CD1c-positive myeloid dendritic cell (primary cell): ENCODE data around the gene XIAP.
A peak's percentile ranks its signal among the peaks of the same experiment; 100 is the strongest.
"Not testable (repeated sequence)": the region's sequence is repeated elsewhere in the genome, so short reads cannot be mapped to it uniquely, and the experiment has no call there.

Experiments
- DNase-seq: peaks from one replicate; pipeline ENCODE4 v3.0.0-alpha.2; 2016; ENCODE audit errors: extremely low spot score

XIAP gene

GRCh38 chrX:123876177-123876576 is 16.3 kb downstream of the XIAP start:
- no peak for DNase-seq

- no peak for DNase-seq
These were observed 17.0 kb downstream of the XIAP start for GRCh38 chrX:123876844-123877243.

DNA sequence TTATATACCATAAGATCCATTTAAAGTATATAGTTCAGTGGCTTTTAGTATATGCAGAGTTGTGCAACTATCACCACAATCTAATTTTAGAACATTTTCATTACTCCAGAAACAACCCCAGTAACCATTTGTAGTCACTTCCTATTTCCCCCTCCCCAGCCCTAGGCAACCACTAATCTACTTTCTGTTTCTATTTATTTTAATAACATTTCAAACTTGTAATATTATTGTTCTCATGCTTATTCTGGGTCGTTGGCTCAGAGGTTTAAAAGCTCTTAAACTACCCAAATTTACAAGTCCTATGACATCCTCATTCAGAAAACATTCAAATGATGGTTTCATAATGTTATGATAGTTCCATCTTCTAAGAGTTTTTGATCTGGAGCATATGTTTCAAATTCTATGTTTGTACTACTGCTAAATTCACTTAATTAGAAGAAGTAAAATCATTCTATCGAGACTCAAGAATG is 18.4 kb downstream of the XIAP start:
- DNase-seq: peak; percentile 68

- DNase-seq: no peak
These were observed 21.5 kb downstream of the XIAP start for GRCh38 chrX:123881330-123881729.

GRCh38 chrX:123882391-123882790 is 22.5 kb downstream of the XIAP start:
- DNase-seq: no peak

DNA sequence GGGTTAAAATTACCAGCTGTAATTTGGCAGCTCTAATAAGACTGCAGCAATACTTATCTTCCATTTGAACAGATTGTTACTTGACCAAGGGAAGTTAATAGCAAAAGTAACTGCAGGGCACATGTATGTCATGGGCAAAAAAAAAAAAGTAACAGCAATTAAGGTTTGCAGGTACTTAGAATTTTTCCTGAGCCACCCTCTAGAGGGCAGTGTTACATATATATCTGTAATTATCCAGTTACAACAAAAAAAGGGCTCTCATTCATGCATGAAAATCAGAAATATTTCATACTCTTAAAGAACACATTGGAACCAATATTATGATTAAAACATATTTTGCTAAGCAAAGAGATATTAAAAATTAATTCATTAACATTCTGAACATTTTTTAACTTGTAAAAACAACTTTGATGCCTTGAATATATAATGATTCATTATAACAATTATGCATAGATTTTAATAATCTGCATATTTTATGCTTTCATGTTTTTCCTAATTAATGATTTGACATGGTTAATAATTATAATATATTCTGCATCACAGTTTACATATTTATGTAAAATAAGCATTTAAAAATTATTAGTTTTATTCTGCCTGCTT is 25.1 kb downstream of the XIAP start:
- DNase-seq: peak; percentile 52

- no peak for DNase-seq
These were observed 39.8 kb downstream of the XIAP start for GRCh38 chrX:123899701-123900100.

- not testable (repeated sequence) for DNase-seq
These were observed 43.4 kb downstream of the XIAP start for GRCh38 chrX:123903261-123903660.

GRCh38 chrX:123905332-123905731 is 45.5 kb downstream of the XIAP start:
- no peak for DNase-seq

GRCh38 chrX:123906557-123907316 is 46.9 kb downstream of the XIAP start:
- DNase-seq: no peak

DNA sequence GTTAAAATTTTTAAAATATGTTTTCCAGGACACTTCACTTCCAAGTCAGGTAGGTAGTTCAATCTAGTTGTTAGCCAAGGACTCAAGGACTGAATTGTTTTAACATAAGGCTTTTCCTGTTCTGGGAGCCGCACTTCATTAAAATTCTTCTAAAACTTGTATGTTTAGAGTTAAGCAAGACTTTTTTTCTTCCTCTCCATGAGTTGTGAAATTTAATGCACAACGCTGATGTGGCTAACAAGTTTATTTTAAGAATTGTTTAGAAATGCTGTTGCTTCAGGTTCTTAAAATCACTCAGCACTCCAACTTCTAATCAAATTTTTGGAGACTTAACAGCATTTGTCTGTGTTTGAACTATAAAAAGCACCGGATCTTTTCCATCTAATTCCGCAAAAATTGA is 49.7 kb downstream of the XIAP start:
- DNase-seq: peak; percentile 44

DNA sequence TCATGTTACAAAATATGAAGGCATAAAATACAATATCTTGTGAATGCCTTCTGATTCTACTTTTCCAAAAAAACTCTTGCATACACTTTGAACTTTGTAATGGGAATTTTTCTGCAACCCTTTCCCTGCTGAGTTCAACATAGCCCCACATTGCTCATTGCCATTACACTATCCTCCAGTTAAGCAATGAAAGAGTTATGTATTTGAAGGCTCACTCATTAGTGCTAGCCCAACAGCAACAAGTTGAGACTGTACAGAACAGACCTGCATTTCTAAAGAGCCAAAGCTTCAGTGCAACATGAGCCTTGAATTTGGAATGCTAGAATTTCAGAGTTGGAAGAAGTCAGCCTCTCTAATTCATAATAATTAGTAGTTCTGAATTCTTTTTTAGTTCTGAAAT is 57.2 kb downstream of the XIAP start:
- DNase-seq: no peak

GRCh38 chrX:123918106-123918721 is 58.4 kb downstream of the XIAP start:
- DNase-seq: no peak

DNA sequence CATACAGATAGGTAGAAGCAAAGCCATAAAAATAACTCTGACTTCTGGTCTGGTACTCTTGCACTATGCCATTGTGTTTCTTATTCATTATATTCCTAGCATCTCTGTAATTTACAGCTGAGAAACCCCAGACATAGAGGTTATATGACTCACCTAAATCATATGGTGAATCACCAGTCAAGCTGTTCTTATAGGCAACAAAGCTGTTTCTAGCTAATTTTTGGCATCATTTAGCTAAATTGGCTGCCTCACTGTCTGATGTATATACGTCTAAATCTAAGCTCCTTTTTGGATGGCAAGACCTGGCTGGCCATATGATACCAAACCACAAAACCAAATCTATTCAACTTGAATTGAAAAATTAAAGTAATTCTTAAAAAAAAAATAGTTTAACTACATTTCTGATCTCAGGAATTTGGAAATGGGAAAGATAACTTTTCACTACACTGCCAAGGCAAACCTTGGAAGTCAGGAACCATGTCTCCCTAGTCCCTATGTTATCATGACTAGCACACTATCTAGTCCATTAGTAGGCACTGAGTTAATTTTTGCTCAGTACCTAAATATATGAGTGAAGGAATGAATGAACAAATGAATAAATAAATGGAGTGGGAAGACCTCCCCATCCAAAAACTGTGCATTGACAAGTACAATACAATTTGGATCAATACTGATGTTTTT is 60.4 kb downstream of the XIAP start:
- no peak for DNase-seq

GRCh38 chrX:123923211-123923610 is 63.4 kb downstream of the XIAP start:
- no peak for DNase-seq

- DNase-seq: no peak
These were observed 64.3 kb downstream of the XIAP start for GRCh38 chrX:123924186-123924585.

DNA sequence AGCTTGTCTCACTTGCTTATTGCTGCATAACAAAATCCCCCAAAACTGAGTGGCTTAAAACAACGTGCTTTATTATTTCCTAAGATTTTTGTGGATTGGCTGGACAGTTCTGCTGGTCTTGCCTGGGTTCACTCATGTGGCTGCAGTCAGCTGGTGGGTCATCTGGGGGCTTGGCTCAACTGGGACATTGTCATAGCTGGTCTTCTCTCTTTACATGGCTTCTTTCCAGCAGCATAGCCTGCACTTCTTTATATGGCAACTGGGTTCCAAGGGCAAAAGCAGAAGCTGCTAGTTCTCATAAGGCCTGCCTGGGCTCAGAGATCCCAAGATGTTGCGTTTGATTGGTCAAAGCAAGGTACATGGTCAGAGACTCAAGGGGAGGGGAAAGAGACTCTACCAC is 68.0 kb downstream of the XIAP start:
- DNase-seq: peak; percentile 5

DNA sequence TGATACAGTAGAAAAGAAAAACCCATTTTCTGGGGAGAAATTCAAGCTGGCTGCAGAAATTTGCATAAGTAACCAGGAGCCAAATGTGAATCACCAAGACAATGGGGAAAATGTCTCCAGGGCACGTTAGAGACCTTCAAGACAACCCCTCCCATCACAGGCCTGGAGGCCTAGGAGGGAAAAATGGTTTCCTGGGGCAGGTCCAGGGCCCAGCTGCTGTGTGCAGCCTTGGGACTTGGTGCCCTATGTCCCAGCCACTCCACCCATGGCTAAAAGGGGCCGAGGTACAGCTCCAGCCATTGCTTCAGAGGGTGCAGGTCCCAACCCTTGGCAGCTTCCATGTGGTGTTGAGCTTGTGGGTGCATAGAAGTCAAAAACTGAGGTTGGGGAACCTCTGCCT is 72.2 kb downstream of the XIAP start:
- DNase-seq: not testable (repeated sequence)

DNA sequence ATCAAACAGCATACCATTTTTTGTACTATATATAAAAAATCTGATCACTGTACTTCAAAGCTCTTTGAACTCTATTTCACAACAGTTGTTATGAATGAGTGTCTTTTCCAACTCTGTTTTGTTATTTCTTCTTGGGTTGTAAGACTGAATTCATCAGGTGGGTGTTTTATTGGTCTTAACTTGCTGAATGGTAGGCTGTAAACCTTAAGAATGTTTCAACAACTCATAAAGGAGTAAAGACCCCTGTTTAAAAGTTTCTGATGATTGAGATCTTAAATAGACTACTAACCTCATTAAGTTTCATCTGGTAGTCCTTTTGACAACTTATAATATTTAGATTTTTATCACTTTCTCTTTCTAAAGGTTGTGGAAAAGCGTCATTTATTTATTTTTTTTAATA is 83.2 kb downstream of the XIAP start:
- DNase-seq: no peak

- DNase-seq: no peak
These were observed 83.6 kb downstream of the XIAP start for GRCh38 chrX:123943488-123943887.

DNA sequence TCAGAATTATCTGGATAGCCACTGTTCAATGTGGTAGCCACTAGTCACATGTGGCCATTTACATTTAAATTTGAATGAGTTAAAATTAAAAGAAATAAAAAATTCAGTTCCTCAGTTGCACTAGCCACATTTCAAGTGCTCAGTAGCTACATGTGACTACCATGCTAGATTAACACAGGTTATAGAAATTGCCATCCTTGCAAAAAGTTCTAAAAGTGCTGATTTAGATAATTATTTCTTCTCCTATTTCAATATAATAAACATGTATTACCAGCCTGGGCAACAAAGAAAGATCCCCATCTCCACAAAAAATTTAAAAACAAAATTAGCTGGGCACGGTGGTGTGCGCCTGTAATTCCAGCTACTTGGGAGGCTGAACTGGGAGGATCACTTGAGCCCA is 90.0 kb downstream of the XIAP start:
- no peak for DNase-seq

DNA sequence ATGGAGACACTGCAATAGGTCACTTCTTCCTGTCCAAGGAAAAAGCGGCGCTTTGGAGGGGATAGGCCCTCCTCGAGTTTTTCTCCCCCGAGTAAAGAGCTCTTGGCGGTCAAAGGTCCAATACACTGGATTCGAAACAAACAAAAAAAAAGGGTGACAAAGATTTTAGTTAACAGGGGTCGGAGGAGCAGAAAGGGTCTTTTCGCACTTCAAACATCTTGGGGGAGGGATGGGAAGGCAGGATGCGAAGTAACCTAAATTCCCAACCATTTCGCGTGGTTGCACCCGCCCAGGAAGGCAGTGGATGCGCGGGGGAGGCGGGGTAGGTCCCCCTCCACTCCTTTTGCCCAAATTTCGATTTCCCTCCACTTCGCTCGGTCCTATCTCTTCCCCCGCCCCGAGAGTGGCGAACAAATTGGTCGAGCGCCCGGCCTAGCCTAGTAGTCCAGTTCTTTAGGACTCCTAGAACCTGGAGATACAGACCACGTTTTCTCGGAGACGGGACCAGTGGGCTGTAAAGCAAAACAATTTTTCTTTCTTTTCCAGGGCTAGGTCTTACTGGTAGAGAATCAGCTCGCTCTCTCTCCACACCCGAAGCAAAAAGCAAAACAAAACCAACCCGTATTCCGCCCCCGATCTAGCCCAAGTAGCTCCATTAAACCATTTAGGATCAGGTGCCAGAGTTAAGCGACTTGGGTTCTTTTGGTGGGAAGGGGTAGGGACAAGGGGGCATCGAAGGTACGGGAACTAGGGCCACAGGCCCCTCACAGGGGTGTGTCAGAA is 99.6 kb downstream of the XIAP start:
- peak; percentile 12 for DNase-seq
